ENCODE measurements around the gene NFKBIB. TPM values are rescaled to one million over a fixed set of nuclear protein-coding genes. Genes with fewer than 3 reads are reported as not detected.

Gene NFKBIB
- total RNA-seq, 2 experiments from 2014 or later, result 56.5 to 57.9 TPM

DNA sequence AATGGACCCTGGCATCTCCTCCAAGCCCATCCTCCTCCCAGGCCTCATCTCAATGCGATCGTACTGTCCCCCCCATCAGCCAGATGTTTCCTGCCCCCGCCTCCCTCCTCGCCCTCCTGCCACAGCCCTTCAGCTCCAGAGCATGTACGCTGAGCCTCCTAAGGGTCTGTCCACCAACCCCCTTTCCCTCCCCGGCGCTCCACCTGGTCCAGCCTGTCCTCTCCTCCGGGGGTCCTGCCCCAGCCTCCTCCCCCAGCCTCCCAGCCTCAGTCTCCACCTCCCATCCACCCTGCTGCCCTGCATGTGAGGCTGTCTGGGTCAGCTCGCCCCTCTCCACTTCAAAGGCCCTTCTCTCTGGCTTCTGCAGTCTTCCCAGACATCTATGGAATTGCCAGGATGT lies 4.8 kb upstream of the NFKBIB start:
- Mint-ChIP-seq H3K27ac (no peak overlapping the region), H3K4me1 (ENCODE audit: low read depth) (peaks cover 14% of the 10 kb centered on the region), H3K36me3 (ENCODE audit: low read depth) (peaks cover 3% of the 10 kb centered on the region), H3K27me3 (no peaks in the 10 kb centered on the region), H3K4me3 (no peak overlapping the region), H3K9me3 (no peaks in the 10 kb centered on the region)
- DNase-seq (no peak), ATAC-seq (no peak)
- ChIA-PET CTCF (interaction anchor here (1.6 to 4.0 kb wide), 2 partner anchors 8 to 35 kb away, joined by 6 to 21 read pairs; partner anchors contain the start of genes MRPS12 and SARS2), POLR2A (no interaction called here)
- intact Hi-C loops (cut with micrococcal nuclease), result no loop called here
- TF ChIP-seq, protein P1, sequence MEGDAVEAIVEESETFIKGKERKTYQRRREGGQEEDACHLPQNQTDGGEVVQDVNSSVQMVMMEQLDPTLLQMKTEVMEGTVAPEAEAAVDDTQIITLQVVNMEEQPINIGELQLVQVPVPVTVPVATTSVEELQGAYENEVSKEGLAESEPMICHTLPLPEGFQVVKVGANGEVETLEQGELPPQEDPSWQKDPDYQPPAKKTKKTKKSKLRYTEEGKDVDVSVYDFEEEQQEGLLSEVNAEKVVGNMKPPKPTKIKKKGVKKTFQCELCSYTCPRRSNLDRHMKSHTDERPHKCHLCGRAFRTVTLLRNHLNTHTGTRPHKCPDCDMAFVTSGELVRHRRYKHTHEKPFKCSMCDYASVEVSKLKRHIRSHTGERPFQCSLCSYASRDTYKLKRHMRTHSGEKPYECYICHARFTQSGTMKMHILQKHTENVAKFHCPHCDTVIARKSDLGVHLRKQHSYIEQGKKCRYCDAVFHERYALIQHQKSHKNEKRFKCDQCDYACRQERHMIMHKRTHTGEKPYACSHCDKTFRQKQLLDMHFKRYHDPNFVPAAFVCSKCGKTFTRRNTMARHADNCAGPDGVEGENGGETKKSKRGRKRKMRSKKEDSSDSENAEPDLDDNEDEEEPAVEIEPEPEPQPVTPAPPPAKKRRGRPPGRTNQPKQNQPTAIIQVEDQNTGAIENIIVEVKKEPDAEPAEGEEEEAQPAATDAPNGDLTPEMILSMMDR (IDR thresholded peaks at IDR 0.05), result no peak

DNA sequence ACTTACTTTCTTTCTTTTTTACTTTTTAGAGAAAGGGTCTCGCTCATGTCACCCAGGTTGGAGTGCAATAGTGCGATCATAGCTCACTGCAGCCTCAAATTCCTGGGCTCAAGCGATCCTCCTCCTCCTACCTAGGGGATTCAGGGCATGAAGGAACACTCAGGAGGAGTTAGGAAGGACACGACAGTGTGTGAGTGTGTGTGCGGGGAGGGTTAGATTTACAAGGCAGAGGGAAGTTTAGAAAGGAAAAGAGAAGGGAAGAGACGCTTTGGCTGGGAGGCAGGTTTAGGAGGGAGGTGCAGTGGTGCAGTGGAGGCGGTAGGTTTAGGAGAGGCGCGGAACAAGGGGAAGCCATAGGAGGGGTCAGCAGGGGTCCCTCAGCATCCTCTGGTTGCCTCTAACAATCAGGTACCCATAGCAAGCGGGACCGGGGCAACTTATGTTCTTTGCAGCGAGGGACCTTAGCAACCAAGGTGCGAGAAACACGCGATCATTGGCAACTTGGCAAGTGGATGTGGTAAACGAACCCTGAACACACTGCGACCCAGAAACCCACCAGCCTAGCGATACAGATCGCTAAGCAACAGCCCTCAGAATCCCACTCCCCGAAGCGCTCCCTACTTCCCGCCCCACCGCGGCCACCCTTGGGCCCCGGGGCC lies 852 bp upstream of the NFKBIB start:
- CTCF ChIA-PET, result interaction anchor here (4.0 kb wide), 1 partner anchor 12 kb away, joined by 21 read pairs; no protein-coding TSS in a partner anchor
- Mint-ChIP-seq H3K4me1 (ENCODE audit: low read depth) (peaks cover 25% of the 10 kb centered on the region), H3K36me3 (ENCODE audit: low read depth) (peaks cover 15% of the 10 kb centered on the region), H3K4me3 (peak overlapping the region; percentile 84), H3K9me3 (no peaks in the 10 kb centered on the region), H3K27ac (peak overlapping the region; percentile 93), H3K27me3 (no peaks in the 10 kb centered on the region)
- POLR2A ChIA-PET, result no interaction called here
- DNase-seq, result no peak
- intact Hi-C loops (cut with micrococcal nuclease), result no loop called here
- ATAC-seq, result no peak
- TF ChIP-seq, protein P1 (IDR thresholded peaks at IDR 0.05), result no peak

- H3K9me3 Mint-ChIP-seq, result no peaks in the 10 kb centered on the region
- ChIA-PET POLR2A (interaction anchor here (0.5 to 1.5 kb wide), 13 partner anchors 10 to 582 kb away, joined by 3 to 7 read pairs (median 4); partner anchors contain the start of genes CCER2, FAM98C, MRPS12 and SARS2), CTCF (interaction anchor here (0.6 to 2.2 kb wide), 10 partner anchors 11 to 498 kb away, joined by 3 to 23 read pairs (median 4); partner anchors contain the start of genes FAM98C, MRPS12 and SARS2)
- H3K27me3 Mint-ChIP-seq, result no peaks in the 10 kb centered on the region
- peaks cover 17% of the 10 kb centered on the region for H3K36me3 Mint-ChIP-seq (ENCODE audit: low read depth)
- H3K27ac Mint-ChIP-seq, result peak overlapping the region; percentile 83
- TF ChIP-seq, protein P1 (IDR thresholded peaks at IDR 0.05), result no peak
- ATAC-seq, result no peak
- H3K4me1 Mint-ChIP-seq (ENCODE audit: low read depth), result peaks cover 30% of the 10 kb centered on the region
- intact Hi-C loops (cut with micrococcal nuclease), result no loop called here
- no peak for DNase-seq
- H3K4me3 Mint-ChIP-seq, result peak overlapping the region; percentile 84
These were observed 447 bp downstream of the NFKBIB start for GRCh38 chr19:38900202-38900629.

DNA sequence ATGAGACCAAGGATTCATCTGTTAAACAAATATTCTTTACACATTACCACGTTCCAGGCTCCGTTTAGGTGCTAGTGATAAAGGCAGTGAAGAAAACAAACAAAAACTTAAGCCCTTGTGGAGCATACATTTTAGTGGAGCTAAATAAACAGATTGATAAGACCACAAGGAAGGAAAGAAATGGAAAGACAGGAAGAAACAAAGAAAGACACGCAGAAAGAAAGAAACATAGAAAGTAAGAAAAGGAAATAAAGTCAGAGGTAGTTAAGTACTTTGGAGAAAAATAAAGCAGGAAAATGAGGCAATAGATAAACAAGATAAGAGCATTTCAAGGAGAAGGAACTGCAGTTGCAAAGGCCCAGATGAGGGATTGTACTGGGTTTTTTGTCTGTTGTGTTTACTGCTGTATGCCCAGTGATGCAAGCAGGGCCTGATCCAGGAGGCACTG lies 998 bp downstream of the NFKBIB start:
- Mint-ChIP-seq H3K27ac (peak overlapping the region; percentile 69), H3K4me1 (ENCODE audit: low read depth) (peaks cover 30% of the 10 kb centered on the region), H3K27me3 (no peaks in the 10 kb centered on the region), H3K4me3 (peak overlapping the region; percentile 84), H3K9me3 (no peaks in the 10 kb centered on the region), H3K36me3 (ENCODE audit: low read depth) (peaks cover 20% of the 10 kb centered on the region)
- CTCF ChIA-PET, result interaction anchor here (0.6 to 2.2 kb wide), 9 partner anchors 12 to 498 kb away, joined by 3 to 23 read pairs (median 4); partner anchors contain the start of genes FAM98C, MRPS12 and SARS2
- ATAC-seq (no peak), DNase-seq (no peak)
- TF ChIP-seq, protein P1 (IDR thresholded peaks at IDR 0.05), result no peak
- POLR2A ChIA-PET, result interaction anchor here (0.8 to 1.5 kb wide), 9 partner anchors 10 to 385 kb away, joined by 3 to 7 read pairs (median 5); partner anchors contain the start of gene CCER2
- intact Hi-C loops (cut with micrococcal nuclease), result no loop called here

DNA sequence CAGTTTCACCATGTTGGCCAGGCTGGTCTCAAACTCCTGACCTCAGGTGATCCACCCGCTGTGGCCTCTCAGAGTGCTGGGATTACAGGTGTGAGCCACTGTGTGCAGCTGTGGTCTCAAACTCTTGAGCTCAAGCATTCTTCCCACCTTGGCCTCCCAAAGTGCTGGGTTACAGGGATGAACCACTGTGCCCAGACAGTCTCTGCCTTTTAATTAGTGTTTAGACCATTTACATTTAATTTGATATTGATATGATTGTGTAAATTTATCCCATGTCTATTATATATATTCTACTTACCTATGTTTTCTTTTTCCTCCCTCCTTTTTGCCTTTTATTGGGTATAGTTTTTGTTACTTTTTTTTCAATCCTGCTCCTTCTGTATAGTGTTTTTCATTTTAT lies 1.9 kb downstream of the NFKBIB start:
- ATAC-seq, result no peak
- CTCF ChIA-PET, result interaction anchor here (1.1 to 2.2 kb wide), 5 partner anchors 14 to 36 kb away, joined by 3 to 23 read pairs (median 9); partner anchors contain the start of genes MRPS12 and SARS2
- POLR2A ChIA-PET, result interaction anchor here (1.3 kb wide), 1 partner anchor 29 kb away, joined by 3 read pairs; the partner anchor contains the start of genes MRPS12 and SARS2
- H3K27me3 Mint-ChIP-seq, result no peaks in the 10 kb centered on the region
- H3K9me3 Mint-ChIP-seq, result no peaks in the 10 kb centered on the region
- no peak overlapping the region for H3K27ac Mint-ChIP-seq
- TF ChIP-seq, protein P1 (IDR thresholded peaks at IDR 0.05), result no peak
- peak overlapping the region; percentile 84 for H3K4me3 Mint-ChIP-seq
- peaks cover 22% of the 10 kb centered on the region for H3K36me3 Mint-ChIP-seq (ENCODE audit: low read depth)
- DNase-seq, result no peak
- H3K4me1 Mint-ChIP-seq (ENCODE audit: low read depth), result peaks cover 30% of the 10 kb centered on the region
- intact Hi-C loops (cut with micrococcal nuclease), result no loop called here
